Measurements from ENCODE around the gene RALBP1. TPM values are rescaled to one million over a fixed set of nuclear protein-coding genes. Genes with fewer than 3 reads are reported as not detected.

RALBP1 gene
- total and polyA plus RNA-seq, 4 donors: 31.3 to 55.3 (median 53.8) TPM

Other genes starting within 250 kb of the RALBP1 start
- gene TWSG1, start 140.7 kb upstream of the RALBP1 start, total RNA-seq: 100 to 1,000 TPM; 100 to 148 TPM
- 10 to 100 TPM; 51.7 to 80.4 TPM for gene TWSG1, start 140.7 kb upstream of the RALBP1 start, polyA plus RNA-seq
- gene PPP4R1, start 139.0 kb downstream of the RALBP1 start, total RNA-seq: 100 to 1,000 TPM; 119 to 121 TPM
- gene PPP4R1, start 139.0 kb downstream of the RALBP1 start, polyA plus RNA-seq: 10 to 100 TPM; 36.6 to 38.4 TPM
- gene RAB31, start 232.8 kb downstream of the RALBP1 start, total RNA-seq: 100 to 1,000 TPM; 107 to 145 TPM
- gene RAB31, start 232.8 kb downstream of the RALBP1 start, polyA plus RNA-seq: 10 to 100 TPM; 57.6 to 75.1 TPM

All from aorta (tissue), 4 donors.